Neural progenitor cell (in vitro differentiated cells): ENCODE results near the gene NAT8.

Source experiments
- EZH2 ChIP-seq: fragments of 200-600 bp; sonication (generic); IDR thresholded peaks from 2 replicates; pipeline ENCODE4 v1.6.1; 2017; ENCODE audit warnings: antibody characterized with exemption, mild to moderate bottlenecking, moderate library complexity
- EZH2phosphoT487 ChIP-seq: fragments of 200-600 bp; sonication (generic); IDR thresholded peaks from 2 replicates; pipeline ENCODE4 v1.6.1; 2017; ENCODE audit warnings: antibody characterized with exemption
- TF ChIP-seq, protein P1 (sequence below): fragments of 200-600 bp; sonication (generic); IDR thresholded peaks from 2 replicates; pipeline ENCODE4 v1.5.1; 2017; ENCODE audit warnings: antibody characterized with exemption, mild to moderate bottlenecking

DNA sequence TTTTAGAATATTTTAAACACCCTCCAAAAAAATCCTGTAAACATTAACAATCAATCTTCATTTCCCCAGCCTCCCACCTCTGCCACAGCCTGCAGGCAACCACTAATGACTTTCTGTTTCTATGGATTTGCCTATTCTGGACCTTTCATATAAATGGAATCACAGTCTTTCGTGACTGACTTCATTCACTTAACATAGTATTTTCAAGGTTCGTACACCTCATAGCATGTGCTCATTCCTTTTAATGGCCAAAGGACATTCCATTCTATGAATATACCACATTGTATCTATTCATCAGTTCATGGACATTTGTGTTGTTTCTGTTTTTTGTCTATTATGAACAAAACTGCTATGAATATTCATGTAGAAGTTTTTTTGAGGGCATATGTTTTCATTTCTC, 48.5 kb downstream of the NAT8 start:
- TF ChIP-seq, protein P1, sequence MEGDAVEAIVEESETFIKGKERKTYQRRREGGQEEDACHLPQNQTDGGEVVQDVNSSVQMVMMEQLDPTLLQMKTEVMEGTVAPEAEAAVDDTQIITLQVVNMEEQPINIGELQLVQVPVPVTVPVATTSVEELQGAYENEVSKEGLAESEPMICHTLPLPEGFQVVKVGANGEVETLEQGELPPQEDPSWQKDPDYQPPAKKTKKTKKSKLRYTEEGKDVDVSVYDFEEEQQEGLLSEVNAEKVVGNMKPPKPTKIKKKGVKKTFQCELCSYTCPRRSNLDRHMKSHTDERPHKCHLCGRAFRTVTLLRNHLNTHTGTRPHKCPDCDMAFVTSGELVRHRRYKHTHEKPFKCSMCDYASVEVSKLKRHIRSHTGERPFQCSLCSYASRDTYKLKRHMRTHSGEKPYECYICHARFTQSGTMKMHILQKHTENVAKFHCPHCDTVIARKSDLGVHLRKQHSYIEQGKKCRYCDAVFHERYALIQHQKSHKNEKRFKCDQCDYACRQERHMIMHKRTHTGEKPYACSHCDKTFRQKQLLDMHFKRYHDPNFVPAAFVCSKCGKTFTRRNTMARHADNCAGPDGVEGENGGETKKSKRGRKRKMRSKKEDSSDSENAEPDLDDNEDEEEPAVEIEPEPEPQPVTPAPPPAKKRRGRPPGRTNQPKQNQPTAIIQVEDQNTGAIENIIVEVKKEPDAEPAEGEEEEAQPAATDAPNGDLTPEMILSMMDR: no peak
- TF ChIP-seq EZH2phosphoT487 (no peak), EZH2 (no peak)
